NCI-H226 (cell line): ENCODE measurements around the gene IWS1.

Source experiments
- DNase-seq: peaks from one replicate; pipeline ENCODE4 v3.0.0-alpha.2; 2015

Gene IWS1

GRCh38 chr2:127486247-127487058, 39.8 kb downstream of the IWS1 start:
- no peak for DNase-seq

GRCh38 chr2:127485694-127486071, 40.6 kb downstream of the IWS1 start:
- no peak for DNase-seq

GRCh38 chr2:127485051-127485693, 41.1 kb downstream of the IWS1 start:
- DNase-seq, result no peak

- DNase-seq, result no peak
Observed at GRCh38 chr2:127482031-127482430, 44.3 kb downstream of the IWS1 start.

- DNase-seq, result no peak
Observed at GRCh38 chr2:127479866-127480743, 46.2 kb downstream of the IWS1 start.

GRCh38 chr2:127479219-127479825, 47.0 kb downstream of the IWS1 start:
- DNase-seq, result no peak

GRCh38 chr2:127475788-127476187, 50.5 kb downstream of the IWS1 start:
- no peak for DNase-seq

GRCh38 chr2:127472268-127472667, 54.0 kb downstream of the IWS1 start:
- DNase-seq, result no peak

- no peak for DNase-seq
Observed at GRCh38 chr2:127471286-127471988, 54.9 kb downstream of the IWS1 start.

- no peak for DNase-seq
Observed at GRCh38 chr2:127469974-127470373, 56.3 kb downstream of the IWS1 start.

GRCh38 chr2:127469051-127469450, 57.2 kb downstream of the IWS1 start:
- DNase-seq, result no peak

GRCh38 chr2:127465258-127465657, 61.0 kb downstream of the IWS1 start:
- no peak for DNase-seq

- no peak for DNase-seq
Observed at GRCh38 chr2:127464470-127465257, 61.6 kb downstream of the IWS1 start.

- DNase-seq, result no peak
Observed at GRCh38 chr2:127463155-127463991, 62.9 kb downstream of the IWS1 start.

- no peak for DNase-seq
Observed at GRCh38 chr2:127462461-127462860, 63.8 kb downstream of the IWS1 start.

- DNase-seq, result no peak
Observed at GRCh38 chr2:127456960-127457359, 69.3 kb downstream of the IWS1 start.

GRCh38 chr2:127455566-127456493, 70.5 kb downstream of the IWS1 start:
- no peak for DNase-seq

GRCh38 chr2:127454595-127455565, 71.4 kb downstream of the IWS1 start:
- no peak for DNase-seq
